22Rv1 (cell line): ENCODE results near the gene GMPPB.

Experiments
- H3K27ac ChIP-seq: fragments of 450-650 bp; 2 replicates; pipeline ENCODE4 v1.5.1; 2017
- ZFX ChIP-seq: fragments of 450-650 bp; IDR thresholded peaks from 2 replicates; pipeline ENCODE4 v1.6.1; 2017; ENCODE audit warnings: antibody characterized with exemption, borderline replicate concordance
- TF ChIP-seq, protein P1 (sequence below): fragments of 450-650 bp; IDR thresholded peaks from 2 replicates; pipeline ENCODE4 v1.5.1; 2017; ENCODE audit warnings: mild to moderate bottlenecking

The GMPPB gene

DNA sequence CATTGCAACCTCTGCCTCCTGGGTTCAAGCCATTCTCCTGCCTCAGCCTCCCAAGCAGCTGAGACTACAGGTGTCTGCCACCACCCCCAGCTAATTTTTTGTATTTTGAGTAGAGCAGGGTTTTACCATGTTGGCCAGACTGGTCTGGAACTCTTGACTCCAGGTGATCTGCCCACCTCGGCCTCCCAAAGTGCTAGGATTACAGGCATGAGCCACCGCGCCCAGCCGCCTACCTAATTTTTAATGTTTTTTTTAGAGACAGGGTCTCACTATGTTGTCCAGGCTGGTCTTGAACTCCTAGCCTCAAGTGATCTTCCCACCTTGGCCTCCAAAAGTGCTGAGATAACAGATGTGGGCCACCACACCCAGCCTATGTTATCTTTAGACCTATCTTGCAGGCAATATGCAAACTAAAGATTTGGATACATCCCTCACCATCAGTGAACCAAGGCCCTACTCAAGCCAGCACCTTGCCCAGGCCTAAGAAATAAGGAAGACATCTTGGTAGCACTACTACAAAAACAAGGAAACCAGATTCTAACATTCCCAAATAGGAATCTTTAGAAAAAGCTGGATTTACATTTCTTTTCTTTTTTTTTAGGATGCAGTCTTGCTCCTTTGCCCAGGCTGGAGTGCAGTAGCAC, 6.3 kb upstream of the GMPPB start:
- H3K27ac ChIP-seq: no peak overlapping the region
- no peak for TF ChIP-seq ZFX
- TF ChIP-seq, protein P1, sequence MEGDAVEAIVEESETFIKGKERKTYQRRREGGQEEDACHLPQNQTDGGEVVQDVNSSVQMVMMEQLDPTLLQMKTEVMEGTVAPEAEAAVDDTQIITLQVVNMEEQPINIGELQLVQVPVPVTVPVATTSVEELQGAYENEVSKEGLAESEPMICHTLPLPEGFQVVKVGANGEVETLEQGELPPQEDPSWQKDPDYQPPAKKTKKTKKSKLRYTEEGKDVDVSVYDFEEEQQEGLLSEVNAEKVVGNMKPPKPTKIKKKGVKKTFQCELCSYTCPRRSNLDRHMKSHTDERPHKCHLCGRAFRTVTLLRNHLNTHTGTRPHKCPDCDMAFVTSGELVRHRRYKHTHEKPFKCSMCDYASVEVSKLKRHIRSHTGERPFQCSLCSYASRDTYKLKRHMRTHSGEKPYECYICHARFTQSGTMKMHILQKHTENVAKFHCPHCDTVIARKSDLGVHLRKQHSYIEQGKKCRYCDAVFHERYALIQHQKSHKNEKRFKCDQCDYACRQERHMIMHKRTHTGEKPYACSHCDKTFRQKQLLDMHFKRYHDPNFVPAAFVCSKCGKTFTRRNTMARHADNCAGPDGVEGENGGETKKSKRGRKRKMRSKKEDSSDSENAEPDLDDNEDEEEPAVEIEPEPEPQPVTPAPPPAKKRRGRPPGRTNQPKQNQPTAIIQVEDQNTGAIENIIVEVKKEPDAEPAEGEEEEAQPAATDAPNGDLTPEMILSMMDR: no peak

- H3K27ac ChIP-seq: no peak overlapping the region
- TF ChIP-seq ZFX: no peak
- TF ChIP-seq, protein P1: no peak
Observed at GRCh38 chr3:49727924-49728361, 4.2 kb upstream of the GMPPB start.

- TF ChIP-seq, protein P1: no peak
- TF ChIP-seq ZFX: no peak
- peak overlapping the region; percentile 97; the same call in 1 of the 2 replicates for H3K27ac ChIP-seq
Observed at GRCh38 chr3:49727154-49727923, 3.6 kb upstream of the GMPPB start.

GRCh38 chr3:49725906-49726681, 2.3 kb upstream of the GMPPB start:
- no peak for TF ChIP-seq ZFX
- TF ChIP-seq, protein P1: no peak
- H3K27ac ChIP-seq: peak overlapping the region; percentile 97

GRCh38 chr3:49724586-49724985, 835 bp upstream of the GMPPB start:
- TF ChIP-seq ZFX: no peak
- TF ChIP-seq, protein P1: no peak
- H3K27ac ChIP-seq: peak overlapping the region; percentile 97

DNA sequence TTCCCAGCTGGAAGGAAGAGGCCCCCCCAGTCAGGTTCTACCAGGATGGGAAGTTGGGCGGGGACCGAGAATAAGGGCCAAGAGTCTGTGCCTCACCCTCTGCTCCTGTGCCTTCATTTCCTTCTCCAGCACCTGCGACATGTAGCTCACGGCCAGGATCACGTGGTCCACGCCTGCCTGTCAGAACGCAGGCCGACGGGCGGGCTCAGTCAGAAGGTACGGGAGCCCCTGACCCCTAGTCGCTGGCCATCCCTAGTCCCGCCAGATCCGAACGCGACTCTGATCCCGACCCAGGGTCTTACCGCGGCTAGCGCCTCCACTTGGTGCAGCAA, 489 bp downstream of the GMPPB start:
- TF ChIP-seq, protein P1: no peak
- no peak for TF ChIP-seq ZFX
- peak overlapping the region; percentile 97 for H3K27ac ChIP-seq

DNA sequence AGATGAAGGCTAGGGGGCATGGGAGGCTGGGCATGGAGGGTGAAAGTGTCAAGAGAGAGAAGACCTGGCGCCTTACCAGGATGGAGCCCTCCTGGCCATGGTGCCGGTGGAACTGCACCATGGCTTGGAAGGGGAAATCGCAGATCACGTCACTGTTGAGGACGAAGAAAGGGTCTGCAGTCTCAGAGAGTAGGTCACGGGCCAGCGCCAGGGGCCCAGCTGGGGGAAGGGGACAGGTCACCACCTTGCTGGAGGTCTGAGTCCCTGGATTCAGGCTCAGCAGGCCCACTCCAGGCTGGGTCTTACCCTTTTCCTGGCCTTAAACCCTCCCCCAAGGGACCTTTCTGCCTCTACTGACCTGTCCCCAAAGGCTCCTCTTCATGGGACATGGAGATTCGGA, 855 bp downstream of the GMPPB start:
- no peak for TF ChIP-seq ZFX
- TF ChIP-seq, protein P1: no peak
- H3K27ac ChIP-seq: peak overlapping the region; percentile 97
